Common myeloid progenitor, CD34-positive (primary cell): ENCODE data around the gene SLC12A3.
"Not testable (repeated sequence)": the region's sequence is repeated elsewhere in the genome, so short reads cannot be mapped to it uniquely, and the experiment has no call there.

Experiments
- CTCF ChIA-PET: fragments of 350-600 bp; sonication (Branson Sonifier 250); formaldehyde crosslinking; loops from one replicate; lab custom pipeline; 2021; ENCODE audit warnings: antibody characterized with exemption; lab: Charles Lee
- POLR2A ChIA-PET: fragments of 350-600 bp; sonication (Branson Sonifier 250); formaldehyde crosslinking; loops from one replicate; lab custom pipeline; 2021; ENCODE audit warnings: antibody characterized with exemption; lab: Charles Lee
- DNase-seq, 3 donors: peaks; one replicate each; pipeline versions ENCODE4 v3.0.0 to v3.0.0-alpha.2; 2013
- H3K27ac ChIP-seq, 2 experiments: 1 replicate in 1 of 2; 2 replicates in 1 of 2; pipeline ENCODE4 v1.7.0; 2013; ENCODE audit warnings: inconsistent platforms in 2 of 2, low read length in 2 of 2, mild to moderate bottlenecking in 2 of 2, low read depth in 1 of 2, moderate library complexity in 1 of 2; ENCODE audit not compliant: severe bottlenecking in 2 of 2, insufficient read depth in 1 of 2, poor library complexity in 1 of 2
- H3K27me3 ChIP-seq, 5 experiments: replicated peaks in 2 of 5; 1 replicate in 3 of 5; 2 replicates in 2 of 5; pipeline versions ENCODE4 v1.6.1 to v1.7.0; 2013; ENCODE audit warnings: low read length in 4 of 5, mild to moderate bottlenecking in 2 of 5, moderate library complexity in 2 of 5, inconsistent platforms in 1 of 5; ENCODE audit not compliant: insufficient read depth in 5 of 5, control insufficient read depth in 4 of 5
- H3K36me3 ChIP-seq, 4 experiments: 1 replicate in 2 of 4; 2 replicates in 2 of 4; pipeline versions ENCODE4 v1.6.1 to v1.7.0; 2013; ENCODE audit warnings: low read length in 3 of 4, control low read depth in 1 of 4, mild to moderate bottlenecking in 1 of 4; ENCODE audit not compliant: control insufficient read depth in 4 of 4, insufficient read depth in 4 of 4
- H3K4me1 ChIP-seq, 4 experiments: 1 replicate in 3 of 4; 2 replicates in 1 of 4; pipeline versions ENCODE4 v1.6.1 to v1.7.1; 2013; ENCODE audit warnings: low read length in 3 of 4, mild to moderate bottlenecking in 3 of 4, control low read depth in 1 of 4, inconsistent platforms in 1 of 4, moderate library complexity in 1 of 4; ENCODE audit not compliant: control insufficient read depth in 4 of 4, insufficient read depth in 4 of 4; ENCODE audit errors: control extremely low read depth in 1 of 4
- H3K4me3 ChIP-seq, 7 experiments: 1 replicate in 4 of 7; 2 replicates in 3 of 7; pipeline versions ENCODE4 v1.5.1 to v1.7.0; 2013; ENCODE audit warnings: mild to moderate bottlenecking in 7 of 7, low read length in 6 of 7, moderate library complexity in 6 of 7, inconsistent platforms in 2 of 7, low read depth in 2 of 7, control low read depth in 1 of 7; ENCODE audit not compliant: insufficient read depth in 4 of 7, control insufficient read depth in 1 of 7; ENCODE audit errors: extremely low read depth in 1 of 7
- H3K9me3 ChIP-seq, 5 experiments: 1 replicate in 4 of 5; 2 replicates in 1 of 5; pipeline versions ENCODE4 v1.6.1 to v1.7.1; 2013; ENCODE audit warnings: low read length in 4 of 5, mild to moderate bottlenecking in 2 of 5, inconsistent platforms in 1 of 5, low read depth in 1 of 5, moderate library complexity in 1 of 5; ENCODE audit not compliant: control insufficient read depth in 4 of 5, insufficient read depth in 2 of 5; ENCODE audit errors: control extremely low read depth in 1 of 5
- WGBS: methylation state at CpG from one replicate; pipeline ENCODE4 v1.1.5; 2013; ENCODE audit not compliant: insufficient coverage; 5-methylcytosine and 5-hydroxymethylcytosine counted together

Gene SLC12A3

GRCh38 chr16:56868175-56868574 lies 3.2 kb downstream of the SLC12A3 start:
- Histone ChIP-seq H3K9me3 (no peaks in the 10 kb centered on the region), H3K27me3 (no peaks in the 10 kb centered on the region), H3K4me3 (no peak overlapping the region), H3K36me3 (no peaks in the 10 kb centered on the region), H3K4me1 (peaks cover 0 to 13% (median 5%) of the 10 kb centered on the region in 4 experiments), H3K27ac (no peak overlapping the region)
- POLR2A ChIA-PET, result no interaction called here
- no peak for DNase-seq
- CTCF ChIA-PET, result interaction anchor here (1.0 to 4.2 kb wide), 4 partner anchors 14 to 84 kb away, joined by 3 to 26 read pairs (median 6); no protein-coding TSS in a partner anchor
- WGBS, result 98% methylated on average over 6 of the region's 9 CpGs

DNA sequence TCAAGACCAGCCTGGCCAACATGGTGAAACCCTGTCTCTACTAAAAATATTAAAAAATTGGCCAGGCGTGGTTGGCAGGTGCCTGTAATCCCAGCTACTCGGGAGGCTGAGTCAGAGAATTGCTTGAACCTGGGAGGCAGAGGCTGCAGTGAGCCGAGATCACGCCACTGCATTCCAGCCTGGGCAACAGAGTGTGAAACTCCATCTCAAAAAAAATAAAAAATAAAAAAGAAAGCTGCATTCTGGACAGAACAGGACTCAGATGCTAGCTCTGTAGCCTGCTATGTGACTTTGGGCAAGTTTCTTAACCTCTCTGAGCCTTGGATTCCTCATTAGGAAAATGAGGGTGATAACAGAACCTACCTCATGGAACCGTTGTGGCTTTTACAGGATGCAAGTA lies 3.8 kb downstream of the SLC12A3 start:
- WGBS, result 92% methylated on average over 4 of the region's 5 CpGs
- POLR2A ChIA-PET, result not testable (repeated sequence)

DNA sequence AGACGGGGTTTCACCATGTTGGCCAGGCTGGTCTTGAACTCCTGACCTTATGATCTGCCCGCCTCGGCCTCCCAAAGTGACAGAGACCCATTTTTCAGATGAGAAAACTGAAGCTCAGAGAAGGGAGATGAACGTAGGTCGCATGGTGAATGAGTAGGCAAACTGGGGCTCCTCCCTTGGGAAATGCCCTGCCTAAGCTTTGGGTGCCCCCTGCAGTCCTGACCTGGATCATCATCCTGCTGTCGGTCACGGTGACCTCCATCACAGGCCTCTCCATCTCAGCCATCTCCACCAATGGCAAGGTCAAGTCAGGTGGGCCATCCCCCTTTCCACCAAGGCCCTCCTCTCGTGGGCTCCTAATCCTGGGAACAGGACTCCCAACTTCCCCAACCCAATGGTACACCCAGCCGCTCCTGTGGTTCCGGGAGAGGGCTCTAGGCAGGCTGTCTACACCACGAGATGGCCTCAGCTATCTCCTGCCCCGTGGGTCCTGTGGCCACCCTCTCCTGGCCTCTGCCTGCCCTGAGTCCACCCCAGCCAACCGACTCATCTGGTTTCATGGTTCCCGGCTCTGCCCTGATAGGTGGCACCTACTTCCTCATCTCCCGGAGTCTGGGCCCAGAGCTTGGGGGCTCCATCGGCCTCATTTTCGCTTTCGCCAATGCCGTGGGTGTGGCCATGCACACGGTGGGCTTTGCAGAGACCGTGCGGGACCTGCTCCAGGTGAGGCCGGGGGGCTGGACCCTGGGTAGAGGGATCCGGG lies 4.7 kb downstream of the SLC12A3 start:
- no peak overlapping the region for H3K27ac ChIP-seq
- no peak overlapping the region for H3K4me3 ChIP-seq
- peak; percentile 53 to 69 (median 69) for DNase-seq
- CTCF ChIA-PET, result interaction anchor here (1.0 to 4.2 kb wide), 8 partner anchors 12 to 198 kb away, joined by 3 to 26 read pairs (median 3); no protein-coding TSS in a partner anchor
- 79% methylated on average over 20 of the region's 24 CpGs for WGBS
- POLR2A ChIA-PET, result no interaction called here
- no peaks in the 10 kb centered on the region for H3K27me3 ChIP-seq
- H3K9me3 ChIP-seq, result no peaks in the 10 kb centered on the region
- H3K4me1 ChIP-seq, result peaks cover 0 to 7% (median 0%) of the 10 kb centered on the region in 4 experiments
- H3K36me3 ChIP-seq, result no peaks in the 10 kb centered on the region

More for the DNA sequence above, 3.8 kb downstream of the SLC12A3 start:
- H3K4me1 ChIP-seq, H3K27me3 ChIP-seq, DNase-seq, H3K36me3 ChIP-seq, H3K9me3 ChIP-seq, H3K4me3 ChIP-seq, H3K27ac ChIP-seq: not testable (repeated sequence)
- CTCF ChIA-PET, result interaction anchor here (1.0 to 4.2 kb wide), 6 partner anchors 13 to 95 kb away, joined by 3 to 26 read pairs (median 3); no protein-coding TSS in a partner anchor

DNA sequence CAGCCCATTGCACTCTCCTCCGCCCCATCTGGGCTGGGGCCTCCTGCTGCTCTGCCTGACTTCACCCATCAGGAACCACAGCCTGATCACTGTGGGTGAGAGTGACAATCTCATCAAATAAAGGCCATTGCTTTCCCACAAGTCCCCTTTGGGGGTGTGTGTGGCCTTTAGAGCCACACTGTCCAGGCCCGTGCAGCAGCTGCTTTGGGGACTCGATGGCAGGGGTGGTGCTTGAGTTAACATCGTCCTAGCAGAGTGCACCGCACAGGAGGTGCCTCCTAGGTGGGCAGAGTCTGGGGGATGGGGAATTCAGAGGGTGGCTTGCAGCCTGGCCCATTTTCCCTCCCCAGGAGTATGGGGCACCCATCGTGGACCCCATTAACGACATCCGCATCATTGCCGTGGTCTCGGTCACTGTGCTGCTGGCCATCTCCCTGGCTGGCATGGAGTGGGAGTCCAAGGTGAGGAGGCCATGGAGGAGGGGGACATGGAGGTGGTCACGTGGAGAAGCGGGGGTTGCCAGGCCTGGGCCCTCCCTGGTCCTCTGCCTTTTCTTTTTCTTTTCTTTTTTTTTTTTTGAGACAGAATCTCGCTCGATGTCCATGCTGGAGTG lies 5.4 kb downstream of the SLC12A3 start:
- no peaks in the 10 kb centered on the region for H3K9me3 ChIP-seq
- ChIA-PET POLR2A (no interaction called here), CTCF (interaction anchor here (0.6 to 1.0 kb wide), 3 partner anchors 77 to 197 kb away, joined by 3 read pairs; no protein-coding TSS in a partner anchor)
- no peak overlapping the region for H3K27ac ChIP-seq
- H3K4me3 ChIP-seq, result no peak overlapping the region
- no peaks in the 10 kb centered on the region for H3K36me3 ChIP-seq
- H3K27me3 ChIP-seq, result no peaks in the 10 kb centered on the region
- H3K4me1 ChIP-seq, result peaks cover 0 to 7% (median 0%) of the 10 kb centered on the region in 4 experiments
- no peak for DNase-seq
- WGBS, result 98% methylated on average over 10 of the region's 14 CpGs

GRCh38 chr16:56871172-56871593 lies 6.2 kb downstream of the SLC12A3 start:
- no peak for DNase-seq
- CTCF ChIA-PET, result interaction anchor here (1.0 kb wide), 2 partner anchors 12 to 66 kb away, joined by 3 read pairs; no protein-coding TSS in a partner anchor
- WGBS, result 96% methylated on average over 4 of the region's 7 CpGs
- Histone ChIP-seq H3K4me3 (no peak overlapping the region), H3K4me1 (peaks cover 0 to 7% (median 0%) of the 10 kb centered on the region in 4 experiments), H3K9me3 (no peaks in the 10 kb centered on the region), H3K27ac (no peak overlapping the region), H3K27me3 (no peaks in the 10 kb centered on the region), H3K36me3 (no peaks in the 10 kb centered on the region)
- POLR2A ChIA-PET, result interaction anchor here (0.6 kb wide), 1 partner anchor 54 kb away, joined by 4 read pairs; no protein-coding TSS in a partner anchor

- CTCF ChIA-PET, result interaction anchor here (1.1 kb wide), 1 partner anchor 17 kb away, joined by 3 read pairs; no protein-coding TSS in a partner anchor
- Histone ChIP-seq H3K4me1 (peaks cover 0 to 7% (median 0%) of the 10 kb centered on the region in 4 experiments), H3K9me3 (no peaks in the 10 kb centered on the region), H3K27me3 (no peaks in the 10 kb centered on the region), H3K27ac (no peak overlapping the region), H3K4me3 (no peak overlapping the region), H3K36me3 (no peaks in the 10 kb centered on the region)
- POLR2A ChIA-PET, result no interaction called here
- 43% methylated on average over 4 of the region's 10 CpGs for WGBS
- DNase-seq, result no peak
Observed at GRCh38 chr16:56872863-56873391, 7.9 kb downstream of the SLC12A3 start.
